ENCODE measurements around the gene KIF13A.
"Not testable (repeated sequence)": the region's sequence is repeated elsewhere in the genome, so short reads cannot be mapped to it uniquely, and the experiment has no call there.

KIF13A gene

GRCh38 chr6:17932330-17932852 lies 55.0 kb downstream of the KIF13A start:
- DNase-seq (ENCODE audit: low spot score) = no peak

DNA sequence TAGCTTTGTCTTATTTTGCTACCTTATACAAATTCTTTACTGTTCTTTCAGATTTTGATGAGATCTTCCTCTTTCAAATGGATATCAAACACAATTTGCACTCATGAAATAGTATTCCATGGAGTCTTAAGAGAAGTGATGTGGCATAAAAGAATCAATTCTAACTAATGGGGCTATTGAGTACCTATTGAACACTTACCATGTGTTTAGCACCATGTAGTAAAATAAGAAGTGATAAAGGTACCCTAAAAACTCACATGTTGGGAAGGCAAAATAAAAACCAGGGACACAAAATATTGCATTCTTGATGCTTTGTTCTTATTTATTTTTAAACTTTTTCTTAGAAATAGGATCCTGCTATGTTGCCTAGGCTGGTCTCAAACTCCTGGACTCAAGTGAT lies 56.2 kb downstream of the KIF13A start:
- DNase-seq (ENCODE audit: low spot score) = no peak

- no peak for DNase-seq (ENCODE audit: low spot score)
Measured at GRCh38 chr6:17930321-17930993, 57.0 kb downstream of the KIF13A start.

- no peak for DNase-seq (ENCODE audit: low spot score)
Measured at GRCh38 chr6:17928514-17929430, 58.7 kb downstream of the KIF13A start.

GRCh38 chr6:17927705-17928104 lies 59.7 kb downstream of the KIF13A start:
- no peak for DNase-seq (ENCODE audit: low spot score)

DNA sequence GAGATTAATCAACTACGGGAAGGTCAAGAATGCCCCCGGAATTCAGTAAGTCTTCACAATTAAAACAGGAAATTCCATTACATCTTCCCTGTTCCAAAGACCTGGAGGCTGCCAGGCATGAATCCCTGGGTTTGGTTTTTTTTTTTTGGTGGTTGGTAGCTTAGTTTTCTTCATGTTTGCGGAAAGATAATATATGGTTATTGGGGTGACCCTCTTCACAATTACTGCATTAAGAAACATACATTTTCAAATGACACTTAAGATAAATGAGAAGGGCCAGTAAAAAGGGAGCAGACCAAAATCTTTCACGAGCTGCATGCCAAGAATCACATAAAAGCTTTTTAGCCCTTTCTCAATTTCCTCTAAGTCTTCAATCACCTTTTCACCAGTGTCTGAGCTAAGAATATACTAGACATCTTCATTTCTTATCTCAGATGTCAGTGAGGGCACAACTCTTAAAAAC lies 64.0 kb downstream of the KIF13A start:
- no peak for DNase-seq (ENCODE audit: low spot score)

- no peak for DNase-seq (ENCODE audit: low spot score)
Measured at GRCh38 chr6:17921454-17921853, 66.0 kb downstream of the KIF13A start.

GRCh38 chr6:17919496-17919895 lies 67.9 kb downstream of the KIF13A start:
- no peak for DNase-seq (ENCODE audit: low spot score)

GRCh38 chr6:17917837-17918763 lies 69.3 kb downstream of the KIF13A start:
- no peak for DNase-seq (ENCODE audit: low spot score)

DNA sequence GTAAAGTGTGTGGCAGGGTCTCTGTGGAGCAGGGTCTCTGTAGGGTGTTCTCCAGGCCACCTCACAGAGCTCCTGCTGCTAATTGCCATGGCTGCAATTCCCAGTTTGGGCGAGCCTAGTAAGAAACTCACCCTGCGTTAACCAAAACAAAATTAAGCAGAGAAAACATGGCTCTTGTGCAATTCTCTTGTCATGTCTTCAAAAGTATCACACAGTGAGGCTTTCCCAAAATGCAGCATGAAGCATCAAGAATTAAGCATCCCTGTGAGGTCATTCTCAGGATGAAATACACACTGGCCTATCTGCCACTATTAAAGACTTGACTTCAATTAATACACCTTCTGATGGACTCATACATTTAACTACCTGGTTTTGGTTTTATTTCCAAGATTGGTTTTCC lies 72.8 kb downstream of the KIF13A start:
- DNase-seq (ENCODE audit: low spot score) = no peak

DNA sequence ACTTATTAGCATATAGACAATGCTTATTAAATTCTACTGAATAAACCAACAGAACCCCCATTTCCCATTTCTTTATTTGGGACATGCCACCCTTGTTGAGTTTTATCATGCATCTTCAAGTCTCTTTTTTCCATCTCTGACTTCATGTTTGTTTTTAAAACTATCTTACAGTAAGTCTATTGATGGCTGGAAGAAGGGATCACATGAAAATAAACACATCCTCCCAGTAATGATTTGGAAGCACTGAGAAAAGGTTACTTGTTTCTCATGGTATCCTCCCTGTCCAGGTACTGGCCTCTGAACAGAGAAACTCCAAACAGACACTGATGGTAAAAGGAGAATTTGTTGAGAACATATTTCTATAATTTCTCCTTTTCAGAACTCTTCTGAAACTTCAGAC lies 74.9 kb downstream of the KIF13A start:
- DNase-seq (ENCODE audit: low spot score) = no peak

- DNase-seq (ENCODE audit: low spot score) = not testable (repeated sequence)
Measured at GRCh38 chr6:17911656-17912055, 75.8 kb downstream of the KIF13A start.

GRCh38 chr6:17910189-17910588 lies 77.2 kb downstream of the KIF13A start:
- DNase-seq (ENCODE audit: low spot score) = no peak

DNA sequence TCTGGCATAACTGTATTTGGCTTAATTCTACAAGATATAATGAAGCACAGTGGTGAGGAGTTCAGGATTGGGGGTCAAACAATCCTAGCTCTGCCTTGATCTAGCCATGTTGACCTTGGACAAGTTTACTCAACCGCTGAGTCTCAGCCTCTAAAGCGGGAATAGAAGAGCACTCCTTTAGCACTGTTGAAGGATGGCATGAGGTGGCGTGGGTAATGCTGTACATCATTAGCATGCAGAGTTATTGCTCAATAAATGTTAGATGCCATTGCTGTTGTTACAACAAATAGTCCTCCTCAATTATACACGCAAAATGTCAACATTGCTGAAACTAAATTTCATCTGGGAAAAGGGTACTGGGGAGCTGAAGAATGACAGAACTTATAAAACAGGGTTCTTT lies 78.6 kb downstream of the KIF13A start:
- no peak for DNase-seq (ENCODE audit: low spot score)

DNA sequence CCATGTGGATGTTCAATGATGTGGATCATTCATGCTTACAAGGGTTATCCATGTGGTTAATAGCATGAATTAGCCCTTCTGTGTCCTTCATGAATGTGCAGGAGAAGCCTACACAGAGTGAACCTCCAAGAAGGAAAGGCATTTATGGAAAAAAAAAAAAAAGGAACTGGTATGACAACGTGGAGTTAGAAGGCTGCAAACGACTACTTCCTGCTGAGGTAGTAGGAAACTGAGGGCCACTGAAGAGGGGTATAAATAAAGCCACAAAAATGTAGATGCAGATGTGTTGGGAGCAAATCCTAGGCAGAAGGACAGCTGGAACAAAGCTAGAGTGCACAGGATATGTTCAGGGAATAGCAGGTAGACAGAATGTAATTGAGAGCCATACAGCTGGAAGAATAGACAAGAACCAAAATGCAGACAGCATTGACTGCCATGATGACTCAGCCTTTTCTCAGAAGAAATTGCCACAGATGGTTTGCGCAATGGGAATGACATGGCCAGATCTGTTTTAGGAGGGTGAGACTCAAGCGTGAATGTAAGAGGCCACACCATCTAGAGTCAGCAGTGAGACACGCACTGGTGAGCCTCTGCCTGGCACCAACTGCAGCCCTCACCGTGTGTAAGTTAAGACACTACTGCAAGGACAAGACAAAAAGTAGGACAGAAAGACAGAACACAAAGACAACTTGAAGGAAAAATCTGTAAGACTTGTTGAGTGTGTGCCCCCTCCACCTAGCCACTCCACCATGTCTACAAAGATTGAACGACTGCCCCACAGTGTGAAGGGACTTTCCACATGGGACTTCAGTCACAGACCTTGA lies 79.8 kb downstream of the KIF13A start:
- DNase-seq (ENCODE audit: low spot score) = no peak

DNA sequence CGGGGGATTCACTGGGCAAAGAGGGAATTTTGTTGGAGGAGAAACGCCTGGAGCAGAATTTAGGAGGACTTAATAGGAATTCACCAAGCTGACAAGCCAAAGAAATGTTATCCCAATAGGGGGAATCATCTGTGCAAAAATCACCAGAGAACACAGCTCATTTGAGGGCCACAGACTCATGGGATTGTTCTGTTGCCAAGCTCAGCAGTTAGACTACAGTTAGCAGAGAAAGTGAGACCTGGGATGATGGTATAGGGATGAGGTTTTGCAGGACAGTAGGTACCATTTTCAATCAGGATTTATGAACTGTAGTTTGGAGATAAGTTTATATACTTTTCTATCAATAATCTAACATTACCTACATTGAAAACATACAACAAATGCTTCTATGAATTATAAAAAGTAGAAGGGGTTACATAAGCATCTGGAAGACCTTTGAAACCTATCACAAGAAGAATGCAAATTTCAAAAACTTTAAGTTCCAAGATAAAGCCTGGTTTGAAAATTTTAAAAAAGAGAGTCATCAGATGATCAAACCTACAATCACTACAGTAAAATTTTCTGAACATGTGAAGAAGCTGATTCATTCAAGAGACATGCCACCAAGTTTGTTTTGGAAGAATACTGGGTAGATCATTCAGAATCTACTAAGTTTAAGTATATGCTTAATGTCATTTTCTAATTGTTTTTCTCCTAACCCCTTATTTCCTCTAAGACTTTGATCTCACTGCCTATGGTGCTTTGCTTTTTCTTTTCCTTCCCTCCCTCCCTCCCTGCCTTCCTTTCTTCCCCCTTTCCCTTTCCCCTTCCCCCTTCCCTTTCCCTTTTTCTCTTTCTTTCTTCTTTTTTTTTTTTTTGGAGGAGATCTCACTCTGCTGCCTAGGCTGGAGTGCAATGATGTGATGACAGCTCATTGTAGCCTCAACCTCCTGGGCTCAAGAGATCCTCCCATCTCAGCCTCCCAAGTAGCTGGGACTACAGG lies 81.5 kb downstream of the KIF13A start:
- DNase-seq (ENCODE audit: low spot score) = no peak

- DNase-seq (ENCODE audit: low spot score) = no peak
Measured at GRCh38 chr6:17904491-17905120, 82.8 kb downstream of the KIF13A start.

GRCh38 chr6:17902974-17903373 lies 84.5 kb downstream of the KIF13A start:
- no peak for DNase-seq (ENCODE audit: low spot score)

DNA sequence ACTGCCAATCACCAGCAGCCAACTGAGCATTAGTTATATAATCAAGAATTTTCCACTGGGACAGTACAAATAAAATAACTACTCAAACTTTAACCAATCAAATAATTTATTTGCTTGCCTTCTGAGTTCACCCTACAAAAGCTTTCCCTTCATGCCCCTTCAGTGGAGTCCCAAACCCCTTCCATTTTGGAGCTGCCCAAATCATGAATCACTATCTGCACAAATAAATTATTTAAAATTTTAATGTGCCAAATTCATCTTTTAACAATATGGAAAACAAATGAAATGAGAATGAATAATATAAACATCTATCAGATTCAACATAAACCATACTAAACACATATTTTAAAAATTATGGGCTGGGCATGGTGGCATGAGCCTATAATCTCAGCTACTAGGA lies 85.9 kb downstream of the KIF13A start:
- DNase-seq (ENCODE audit: low spot score) = no peak

Data from SW480 (cell line).